T-helper 1 cell (primary cell): Measurements from ENCODE around the gene TSPAN9.

ENCODE experiments used
- DNase-seq, 5 donors: peaks; one replicate each; pipeline ENCODE4 v3.0.0-alpha.2; 2012 to 2020

The TSPAN9 gene

GRCh38 chr12:3256103-3256631 lies 179.0 kb downstream of the TSPAN9 start:
- no peak for DNase-seq

DNA sequence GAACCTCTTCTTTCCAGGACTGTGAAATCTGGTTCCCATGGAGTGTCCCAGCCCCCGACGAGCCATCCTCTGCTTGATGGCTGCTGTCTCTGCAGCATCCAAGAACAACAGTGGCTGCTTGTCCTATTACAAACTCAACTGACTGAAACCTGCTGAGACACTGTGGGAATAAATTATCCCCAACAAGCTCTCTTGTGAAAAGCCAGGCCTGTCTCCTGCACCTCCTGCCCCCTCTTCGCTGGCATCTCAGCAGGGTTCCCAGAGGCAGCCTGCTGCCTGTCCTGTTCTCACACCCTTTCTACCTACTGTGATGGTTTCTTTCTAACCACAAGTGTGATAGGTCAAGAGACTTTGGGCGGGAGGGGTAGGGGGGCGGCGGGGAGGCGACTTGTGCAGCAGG lies 180.2 kb downstream of the TSPAN9 start:
- no peak for DNase-seq

- no peak for DNase-seq
These were observed 182.8 kb downstream of the TSPAN9 start for GRCh38 chr12:3259973-3260372.

DNA sequence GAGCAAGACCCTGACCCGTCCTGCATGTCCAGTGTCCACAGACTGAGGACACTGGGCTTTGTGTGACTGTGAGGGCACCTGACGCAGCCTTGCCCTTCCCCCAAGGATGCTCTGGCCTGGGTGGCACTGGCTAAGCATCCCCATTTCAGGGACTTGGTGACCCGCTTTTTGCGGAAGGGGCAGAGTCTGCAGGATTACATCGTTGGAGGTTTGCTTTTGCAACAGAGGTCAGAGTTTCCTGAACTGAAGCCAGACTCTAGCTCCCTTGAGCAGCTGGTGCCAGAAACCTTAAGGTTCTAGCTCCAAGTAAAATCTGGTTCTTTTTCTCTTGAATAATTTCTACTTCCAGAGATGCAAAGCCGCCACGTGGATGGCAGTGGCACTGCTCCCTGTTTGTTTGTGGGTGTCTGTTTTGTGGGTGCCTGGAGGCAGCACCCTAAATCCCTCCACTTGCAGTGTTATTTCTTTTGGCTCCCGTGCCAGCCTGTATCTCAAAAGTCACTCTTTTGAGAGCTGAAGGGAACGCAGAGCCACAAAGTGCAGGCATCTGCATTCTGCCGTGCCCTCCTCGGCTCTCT lies 184.7 kb downstream of the TSPAN9 start:
- no peak for DNase-seq

DNA sequence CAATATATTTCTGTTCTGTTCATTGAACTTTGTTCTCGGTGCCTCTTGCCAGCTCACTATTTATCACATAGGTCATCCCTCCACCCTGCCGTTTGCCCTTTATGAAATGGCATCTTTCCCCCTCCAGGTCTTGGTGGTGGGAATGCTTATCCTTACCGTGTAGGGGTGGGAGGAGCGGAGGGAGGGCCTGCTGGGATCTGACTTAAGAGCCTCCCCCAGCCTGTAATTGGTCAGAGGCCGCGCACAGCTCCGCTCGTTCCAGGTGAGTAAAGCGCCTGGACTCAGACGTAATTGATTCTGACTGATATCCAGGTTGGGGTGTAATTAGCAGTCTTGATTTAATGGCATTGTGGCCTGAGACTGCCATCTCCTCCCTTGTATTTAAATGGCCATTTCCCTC lies 185.3 kb downstream of the TSPAN9 start:
- no peak for DNase-seq

- DNase-seq = no peak
These were observed 186.1 kb downstream of the TSPAN9 start for GRCh38 chr12:3263282-3263681.

DNA sequence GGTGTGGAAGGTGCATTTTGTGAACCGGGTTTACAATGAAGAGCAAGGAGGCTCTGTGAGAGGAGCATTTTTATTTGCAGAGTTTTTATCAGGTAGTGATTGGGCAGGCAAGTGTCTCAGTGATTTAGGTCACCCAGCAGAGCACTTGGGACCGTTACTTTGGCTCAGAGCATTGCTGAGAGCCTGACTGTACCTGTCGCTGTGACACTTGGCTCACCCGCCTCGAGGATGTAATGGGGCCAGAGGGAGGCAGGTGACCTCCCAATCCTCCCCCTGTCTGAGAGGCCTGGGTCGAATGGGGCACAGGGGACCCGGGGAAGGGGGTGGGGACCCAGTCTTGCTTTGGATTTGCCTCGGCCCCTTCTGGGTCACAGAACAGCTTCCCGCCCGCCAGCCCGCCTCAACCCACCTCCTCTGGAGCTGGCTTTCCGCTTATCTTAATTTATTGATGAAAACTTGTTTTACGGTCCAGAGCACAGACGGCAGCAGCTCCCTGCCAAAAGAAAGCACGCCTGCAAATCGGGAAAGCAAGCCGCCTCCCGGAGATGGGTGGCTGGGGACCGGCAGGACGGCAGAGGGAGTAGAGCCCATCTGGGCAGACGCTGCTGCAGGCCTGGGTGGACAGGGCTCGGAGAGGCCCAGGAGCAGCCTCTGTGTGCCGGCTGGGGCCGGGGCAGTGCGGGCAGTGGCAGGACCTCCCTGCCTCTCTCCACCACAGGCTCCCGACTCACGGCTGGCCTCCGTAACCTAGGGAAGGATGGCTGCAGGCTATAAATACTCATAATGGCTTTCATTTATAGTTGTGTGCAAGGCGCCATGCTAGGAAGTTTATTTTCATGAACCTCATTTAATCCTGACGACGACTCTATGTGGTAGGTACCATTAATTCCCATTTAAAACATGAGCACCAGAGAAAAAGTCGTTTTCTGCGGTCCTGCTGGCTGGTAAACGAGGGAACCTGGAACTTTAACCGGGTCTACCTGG lies 187.1 kb downstream of the TSPAN9 start:
- DNase-seq = no peak

DNA sequence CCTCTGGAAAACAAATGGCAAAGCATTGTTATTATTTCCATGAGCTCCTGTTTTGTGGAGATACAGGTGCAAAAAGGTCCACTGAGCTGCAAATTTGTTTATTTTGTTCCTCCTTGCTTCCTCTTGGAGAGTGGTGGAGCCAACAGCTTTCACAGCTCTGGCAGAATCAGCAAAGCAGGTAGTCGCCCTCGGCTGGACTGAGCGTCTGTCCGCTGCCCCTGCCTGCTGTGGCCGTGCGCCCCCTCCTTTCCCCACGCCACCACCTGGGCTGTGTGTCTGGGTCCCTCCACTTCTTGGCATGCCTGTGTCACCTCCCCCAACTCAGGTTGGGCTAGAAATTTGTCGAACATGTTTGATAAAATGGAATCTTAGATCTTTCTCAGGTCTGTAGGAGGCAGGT lies 188.2 kb downstream of the TSPAN9 start:
- DNase-seq = no peak

- no peak for DNase-seq
These were observed 189.5 kb downstream of the TSPAN9 start for GRCh38 chr12:3266638-3267037.

DNA sequence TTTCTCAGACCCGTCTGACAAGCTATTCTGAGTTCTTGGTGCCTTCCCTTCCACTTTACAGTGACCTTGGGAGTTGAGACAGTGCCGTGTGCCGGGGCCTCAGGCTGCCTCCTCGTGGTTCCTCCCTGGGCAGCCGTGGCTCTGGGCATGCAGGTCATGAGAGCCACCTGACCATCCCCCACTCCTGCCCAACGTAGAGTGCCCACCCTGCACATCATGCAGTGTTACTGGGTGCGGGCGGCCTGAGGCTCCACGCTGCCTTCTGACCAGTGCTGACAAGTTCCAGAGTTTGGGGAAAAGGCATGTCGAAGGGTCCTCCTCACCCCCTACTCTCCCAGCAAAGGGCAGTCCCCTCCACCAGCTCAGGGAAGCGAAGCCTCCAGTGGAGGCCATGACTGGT lies 190.5 kb downstream of the TSPAN9 start:
- DNase-seq = no peak

DNA sequence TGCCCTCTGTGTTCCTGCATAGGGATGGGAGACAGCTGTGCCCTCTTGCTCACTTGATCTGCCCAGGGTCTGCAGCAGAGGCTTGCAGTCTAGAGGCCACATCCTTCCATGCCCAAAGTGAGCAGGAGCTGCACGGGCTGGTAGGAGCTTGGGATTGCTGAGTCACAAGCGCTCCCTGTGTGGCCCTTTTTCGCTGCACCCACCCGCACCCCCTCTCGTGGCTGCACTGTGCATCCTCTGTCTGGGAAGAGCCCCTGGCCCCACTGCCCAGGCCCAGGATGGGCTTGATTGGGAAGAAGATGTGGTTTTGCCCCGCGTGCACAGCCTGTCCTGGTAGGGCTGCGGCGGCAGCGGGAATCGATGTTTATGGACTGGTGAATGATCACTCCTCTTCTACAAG lies 192.4 kb downstream of the TSPAN9 start:
- no peak for DNase-seq

DNA sequence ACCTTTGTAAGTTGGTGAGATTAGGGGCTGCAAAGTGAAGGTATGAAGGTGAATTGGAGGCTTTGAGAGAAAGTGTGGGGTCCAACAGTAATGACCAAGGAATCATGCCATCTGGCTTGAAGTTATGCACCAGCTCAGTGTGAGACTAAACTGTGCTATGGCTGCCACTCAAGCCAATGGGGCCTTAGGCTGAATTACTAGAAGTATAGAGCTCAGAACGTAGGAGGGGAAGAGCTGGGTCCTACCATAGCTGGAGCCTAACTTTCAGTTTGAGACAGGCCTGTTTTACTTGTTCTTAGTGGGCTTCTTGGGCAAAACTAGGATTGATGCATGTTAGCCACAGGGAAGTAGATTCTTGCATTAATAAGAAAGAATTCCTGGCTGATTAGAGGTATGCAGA lies 194.0 kb downstream of the TSPAN9 start:
- no peak for DNase-seq

DNA sequence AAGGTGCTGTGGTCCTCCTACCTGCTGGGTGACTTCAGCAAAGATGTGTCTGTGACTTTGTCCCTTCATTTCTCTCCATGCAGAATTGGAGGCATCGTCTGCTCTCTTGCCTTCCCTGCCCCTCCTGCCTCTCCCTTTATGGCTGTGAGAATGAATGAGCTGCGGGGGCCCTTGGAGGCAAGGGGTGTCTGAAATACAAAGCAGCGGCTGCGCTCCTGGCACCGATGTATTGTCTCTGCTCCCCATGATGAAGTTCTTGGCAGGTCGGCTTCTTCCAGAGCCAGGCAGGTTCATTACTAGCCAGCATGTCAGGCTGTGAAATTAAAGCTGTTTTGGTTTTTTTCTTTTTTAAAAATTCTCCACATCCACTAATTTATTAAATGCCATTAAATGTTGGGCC lies 194.5 kb downstream of the TSPAN9 start:
- DNase-seq = no peak

DNA sequence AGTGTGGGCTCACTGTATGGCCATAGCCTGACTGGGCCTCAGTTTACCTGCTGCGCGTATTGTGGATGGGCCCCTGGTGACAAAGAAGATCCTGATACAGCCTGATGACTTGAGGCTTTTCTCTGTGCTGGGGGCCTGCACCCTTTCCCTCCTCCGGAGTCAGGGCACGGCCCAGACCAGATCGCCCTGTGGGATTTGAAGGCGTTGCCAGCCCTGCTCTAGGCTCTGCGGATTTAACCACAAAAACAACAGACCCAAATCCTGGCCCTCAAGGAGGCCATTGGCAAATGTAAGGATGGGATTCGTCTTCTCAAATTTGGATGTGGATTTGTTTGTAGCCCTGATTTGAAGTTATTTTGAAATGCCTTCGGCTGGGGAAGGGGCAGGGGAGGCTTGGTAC lies 195.8 kb downstream of the TSPAN9 start:
- DNase-seq = no peak

GRCh38 chr12:3273409-3273853 lies 196.3 kb downstream of the TSPAN9 start:
- no peak for DNase-seq

- DNase-seq = no peak
These were observed 197.5 kb downstream of the TSPAN9 start for GRCh38 chr12:3274664-3275063.

GRCh38 chr12:3275171-3276041 lies 198.2 kb downstream of the TSPAN9 start:
- DNase-seq = peak; percentile 32 to 56 (median 44)

DNA sequence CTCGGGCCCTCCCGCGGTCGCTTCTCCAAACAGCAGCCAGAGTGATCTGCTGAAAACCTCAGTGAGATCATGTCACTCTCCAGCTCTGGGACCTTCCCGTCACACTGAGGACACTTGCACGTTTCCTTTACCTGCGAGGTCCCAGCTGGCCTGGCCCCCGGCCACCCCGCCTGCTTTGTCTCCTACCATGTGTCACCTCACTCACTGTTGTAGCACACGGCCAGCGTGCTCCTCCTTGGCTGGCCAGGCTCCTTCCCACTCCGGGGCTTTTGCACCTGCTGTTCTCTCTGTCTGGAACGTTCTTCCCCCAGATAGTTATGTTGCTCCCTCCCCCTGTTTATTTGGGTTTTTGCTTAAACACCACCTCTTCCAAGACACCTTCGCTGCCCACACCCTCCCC lies 199.0 kb downstream of the TSPAN9 start:
- no peak for DNase-seq

DNA sequence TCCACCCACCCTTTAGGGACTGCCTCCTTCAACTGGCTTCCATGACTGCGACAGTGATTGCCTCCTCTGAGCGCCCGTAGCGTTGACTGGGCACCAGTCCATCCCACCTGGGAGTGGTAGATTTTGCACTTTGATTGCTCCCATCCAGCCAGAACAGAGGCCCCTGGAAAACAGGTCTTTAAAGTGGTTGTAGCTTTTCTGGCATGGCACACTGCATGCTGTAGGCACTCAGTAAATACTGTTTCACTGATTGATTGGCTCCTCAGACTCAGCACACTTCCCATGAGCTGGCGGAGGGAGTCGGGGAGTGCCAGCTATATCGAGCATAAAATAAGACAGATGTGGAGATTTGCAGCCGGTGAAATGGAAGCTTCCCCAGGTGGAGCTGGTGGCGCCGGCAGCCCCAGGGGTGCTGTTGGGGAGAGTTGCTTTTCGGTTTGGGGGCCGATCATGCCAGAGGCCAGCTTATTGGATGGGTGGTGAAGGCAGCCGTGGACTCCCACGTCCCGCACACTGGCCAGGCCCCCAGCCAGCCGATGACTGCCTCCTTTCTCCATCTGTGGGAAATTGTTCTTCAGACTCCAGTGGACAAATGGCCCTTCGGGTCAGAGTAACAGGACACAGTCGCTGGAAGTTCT lies 200.2 kb downstream of the TSPAN9 start:
- DNase-seq = no peak

- DNase-seq = no peak
These were observed 201.7 kb downstream of the TSPAN9 start for GRCh38 chr12:3278681-3279414.

GRCh38 chr12:3279415-3279780 lies 202.2 kb downstream of the TSPAN9 start:
- DNase-seq = no peak

DNA sequence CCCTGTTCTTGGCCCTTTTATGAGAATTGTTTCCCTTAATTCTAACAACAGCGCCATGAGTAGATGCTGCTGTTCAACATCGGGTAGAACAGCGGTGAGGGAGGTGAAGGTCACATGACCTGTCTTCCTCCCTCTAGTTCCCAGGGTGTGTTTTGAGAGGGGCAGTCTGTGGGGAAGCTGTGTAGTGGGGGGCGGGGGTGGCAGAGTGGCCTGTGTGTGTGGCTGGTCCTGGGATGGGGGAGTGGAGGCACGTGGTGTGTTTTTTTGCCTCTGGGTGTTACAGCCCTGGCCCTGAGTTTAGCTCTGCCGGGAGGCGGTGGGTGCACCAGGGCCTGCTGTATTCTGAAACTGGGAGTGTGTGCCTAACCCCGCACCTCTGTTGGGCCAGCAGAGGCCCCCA lies 202.7 kb downstream of the TSPAN9 start:
- DNase-seq = no peak
